Germinal center (tissue), 1 donor: ENCODE measurements around the gene TK1.
"Not testable (repeated sequence)": the region's sequence is repeated elsewhere in the genome, so short reads cannot be mapped to it uniquely, and the experiment has no call there.

Experiments
- DNase-seq: peaks from one replicate; pipeline ENCODE4 v3.0.0; 2012; ENCODE audit warnings: mixed read lengths, low spot score

The TK1 gene

DNA sequence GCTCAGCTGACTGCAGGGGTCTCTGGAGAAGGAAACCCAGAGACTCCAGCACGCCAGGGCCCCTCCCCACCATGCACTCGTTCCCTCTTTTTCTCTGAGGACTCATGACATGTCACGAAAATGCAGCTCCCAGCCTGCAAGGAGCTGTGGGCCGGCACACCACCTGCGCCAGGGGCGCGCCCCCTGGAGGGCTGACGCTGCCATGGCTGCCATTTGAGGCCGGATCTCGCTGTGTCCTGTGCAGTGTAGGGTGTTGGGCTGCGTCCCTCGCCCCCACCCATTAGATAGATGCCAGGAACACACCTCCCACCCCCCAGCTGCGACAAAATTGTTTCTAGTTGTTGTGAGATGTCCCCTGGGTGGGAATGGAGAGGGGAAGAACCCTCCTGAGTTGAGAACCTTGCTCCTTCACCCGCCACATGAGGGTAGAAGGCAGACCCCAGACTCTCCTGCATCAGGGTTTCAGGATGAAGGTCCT, 10.3 kb downstream of the TK1 start:
- peak; percentile 83 for DNase-seq

DNA sequence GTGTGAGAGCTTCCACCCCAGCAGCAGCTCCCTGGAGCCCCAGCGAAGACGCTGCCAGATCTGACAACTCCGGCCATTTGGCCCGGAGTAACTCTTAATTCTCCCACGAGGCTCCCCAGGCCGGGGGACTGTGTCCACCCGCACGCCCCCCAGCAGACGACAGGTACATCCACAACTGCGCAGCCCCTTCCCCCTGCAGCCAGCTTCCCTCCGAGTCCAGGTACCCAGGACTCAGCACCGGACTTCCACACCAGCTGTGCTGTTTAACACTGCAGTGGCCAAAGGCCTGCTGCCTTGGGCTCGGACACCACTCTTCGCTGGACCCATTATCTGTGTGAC, 11.2 kb downstream of the TK1 start:
- no peak for DNase-seq

DNA sequence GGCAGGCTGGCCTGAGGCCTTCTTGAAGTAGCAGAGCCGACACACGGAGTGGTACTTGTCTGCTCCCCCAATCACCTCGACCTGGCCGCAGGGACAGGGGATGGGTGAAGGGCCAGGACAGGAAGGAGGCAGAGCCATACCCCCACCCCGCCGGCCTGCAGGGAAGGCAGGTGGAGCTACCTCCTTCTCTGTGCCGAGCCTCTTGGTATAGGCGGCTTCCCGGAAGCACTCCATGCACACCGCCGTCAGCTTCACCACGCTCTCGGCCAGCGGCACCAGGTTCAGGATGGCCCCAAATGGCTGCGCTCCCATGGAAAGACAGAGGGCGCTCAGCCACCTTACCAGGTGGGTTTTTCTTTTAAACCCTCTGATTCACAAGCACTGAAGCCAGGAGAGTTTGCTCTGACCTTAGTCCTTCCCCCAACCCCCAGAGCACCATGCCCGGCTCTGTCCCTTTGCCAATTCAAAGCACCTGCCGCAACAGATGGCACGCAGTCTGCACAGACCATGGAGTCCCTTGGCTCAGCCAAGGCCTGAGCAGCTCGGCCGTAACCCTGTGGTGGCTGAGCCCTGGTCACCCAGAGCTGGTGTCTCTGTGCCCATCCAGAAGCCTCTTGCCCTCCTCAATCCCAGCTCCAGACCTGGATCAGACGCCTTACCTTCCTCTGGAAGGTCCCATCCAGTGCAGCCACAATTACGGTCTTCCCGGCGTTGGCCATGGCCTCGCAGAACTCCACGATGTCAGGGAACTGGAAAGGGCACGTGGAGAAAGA, 11.8 kb downstream of the TK1 start:
- DNase-seq = no peak

DNA sequence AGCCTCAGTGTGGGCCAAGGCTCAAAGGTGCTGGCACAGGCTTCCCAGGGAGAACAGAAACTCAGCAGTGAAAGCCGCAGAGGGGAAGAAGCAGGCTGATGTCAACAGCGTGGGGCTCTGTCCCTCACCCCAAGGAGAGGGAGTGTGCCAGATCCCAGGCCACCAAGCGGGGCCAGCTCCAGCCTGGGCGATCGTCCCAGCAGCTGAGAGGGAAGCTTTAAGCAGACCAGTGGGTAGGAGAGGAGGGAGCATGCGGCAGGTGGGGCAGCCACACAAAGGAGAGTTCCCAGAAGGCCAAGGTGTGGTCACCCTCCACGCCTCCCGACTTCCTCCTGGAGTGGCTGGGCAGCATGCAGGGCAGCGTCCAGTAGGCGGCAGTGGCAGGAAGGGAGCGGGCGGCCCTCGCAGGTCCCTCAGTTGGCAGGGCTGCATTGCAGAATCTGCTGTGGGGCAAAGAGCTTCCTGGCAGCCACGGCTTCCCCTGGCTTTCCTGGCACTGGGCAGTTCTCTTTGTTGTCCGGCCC, 12.4 kb downstream of the TK1 start:
- DNase-seq = no peak

DNA sequence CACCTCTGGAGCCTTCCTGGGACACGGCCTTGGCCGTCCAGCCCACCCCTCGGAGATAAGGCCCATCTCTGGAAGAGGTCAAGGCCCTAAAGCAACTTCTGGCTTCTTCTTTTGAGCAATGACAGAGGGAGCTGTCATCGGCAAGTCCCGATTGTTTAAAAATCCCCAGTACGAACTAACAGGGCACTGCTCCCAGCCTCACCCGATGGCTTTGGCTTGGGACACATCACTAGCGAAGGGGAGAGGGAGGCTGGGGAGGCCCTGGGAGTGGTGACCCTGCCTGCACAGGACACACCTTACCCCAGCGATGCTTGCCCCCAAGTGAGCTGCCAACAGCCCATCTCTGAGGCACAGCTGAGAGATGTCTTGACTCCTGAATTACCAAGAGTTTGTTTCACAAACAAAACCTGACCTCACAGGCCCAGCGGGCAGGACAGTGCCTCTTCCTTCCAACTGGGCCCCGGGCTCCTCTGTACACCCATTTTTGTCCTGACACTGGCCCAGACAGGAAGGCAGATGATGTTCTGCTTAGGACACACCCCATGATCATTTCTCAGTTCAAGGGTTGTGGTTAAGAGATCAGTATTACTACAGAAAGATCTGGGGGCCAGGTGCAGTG, 13.6 kb downstream of the TK1 start:
- DNase-seq = no peak

DNA sequence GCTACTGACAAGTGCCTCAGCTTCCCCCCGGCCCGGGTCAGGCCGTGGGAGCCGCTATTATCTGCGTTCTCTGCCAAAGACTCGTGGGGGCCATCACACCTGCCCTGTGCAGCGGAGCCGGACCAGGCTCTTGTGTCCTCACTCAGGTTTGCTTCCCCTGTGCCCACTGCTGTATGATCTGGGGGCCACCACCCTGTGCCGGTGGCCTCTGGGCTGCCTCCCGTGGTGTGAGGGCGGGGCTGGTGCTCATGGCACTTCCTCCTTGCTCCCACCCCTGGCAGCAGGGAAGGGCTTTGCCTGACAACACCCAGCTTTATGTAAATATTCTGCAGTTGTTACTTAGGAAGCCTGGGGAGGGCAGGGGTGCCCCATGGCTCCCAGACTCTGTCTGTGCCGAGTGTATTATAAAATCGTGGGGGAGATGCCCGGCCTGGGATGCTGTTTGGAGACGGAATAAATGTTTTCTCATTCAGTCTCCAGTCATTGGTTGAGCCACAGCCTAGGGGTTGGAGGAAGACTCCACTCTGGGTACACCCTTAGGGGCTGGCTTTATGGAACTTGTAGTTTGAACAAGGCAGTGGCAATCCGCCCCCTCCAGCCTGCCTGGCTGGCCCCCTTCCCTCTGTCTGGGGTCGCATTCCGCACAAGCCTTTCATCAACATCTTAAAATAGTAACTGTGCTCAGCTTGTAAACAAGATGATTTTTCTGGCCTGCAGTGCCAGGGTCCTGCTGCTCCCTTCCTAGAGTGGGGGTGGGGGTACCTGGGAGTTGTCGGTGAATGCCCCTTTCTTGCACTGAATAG, 14.4 kb downstream of the TK1 start:
- DNase-seq = no peak

DNA sequence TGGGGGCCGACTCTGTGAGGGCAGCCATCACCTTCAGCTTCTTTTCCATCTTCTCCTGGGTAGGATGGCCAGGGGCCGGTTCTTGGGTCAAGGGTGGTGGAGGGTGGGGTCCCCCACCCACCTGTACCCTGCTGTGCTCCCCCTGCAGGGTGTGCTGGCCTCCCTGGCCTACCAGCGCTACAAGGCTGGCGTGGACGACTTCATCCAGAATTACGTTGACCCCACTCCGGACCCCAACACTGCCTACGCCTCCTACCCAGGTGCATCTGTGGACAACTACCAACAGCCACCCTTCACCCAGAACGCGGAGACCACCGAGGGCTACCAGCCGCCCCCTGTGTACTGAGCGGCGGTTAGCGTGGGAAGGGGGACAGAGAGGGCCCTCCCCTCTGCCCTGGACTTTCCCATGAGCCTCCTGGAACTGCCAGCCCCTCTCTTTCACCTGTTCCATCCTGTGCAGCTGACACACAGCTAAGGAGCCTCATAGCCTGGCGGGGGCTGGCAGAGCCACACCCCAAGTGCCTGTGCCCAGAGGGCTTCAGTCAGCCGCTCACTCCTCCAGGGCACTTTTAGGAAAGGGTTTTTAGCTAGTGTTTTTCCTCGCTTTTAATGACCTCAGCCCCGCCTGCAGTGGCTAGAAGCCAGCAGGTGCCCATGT, 15.1 kb downstream of the TK1 start:
- DNase-seq = not testable (repeated sequence)

DNA sequence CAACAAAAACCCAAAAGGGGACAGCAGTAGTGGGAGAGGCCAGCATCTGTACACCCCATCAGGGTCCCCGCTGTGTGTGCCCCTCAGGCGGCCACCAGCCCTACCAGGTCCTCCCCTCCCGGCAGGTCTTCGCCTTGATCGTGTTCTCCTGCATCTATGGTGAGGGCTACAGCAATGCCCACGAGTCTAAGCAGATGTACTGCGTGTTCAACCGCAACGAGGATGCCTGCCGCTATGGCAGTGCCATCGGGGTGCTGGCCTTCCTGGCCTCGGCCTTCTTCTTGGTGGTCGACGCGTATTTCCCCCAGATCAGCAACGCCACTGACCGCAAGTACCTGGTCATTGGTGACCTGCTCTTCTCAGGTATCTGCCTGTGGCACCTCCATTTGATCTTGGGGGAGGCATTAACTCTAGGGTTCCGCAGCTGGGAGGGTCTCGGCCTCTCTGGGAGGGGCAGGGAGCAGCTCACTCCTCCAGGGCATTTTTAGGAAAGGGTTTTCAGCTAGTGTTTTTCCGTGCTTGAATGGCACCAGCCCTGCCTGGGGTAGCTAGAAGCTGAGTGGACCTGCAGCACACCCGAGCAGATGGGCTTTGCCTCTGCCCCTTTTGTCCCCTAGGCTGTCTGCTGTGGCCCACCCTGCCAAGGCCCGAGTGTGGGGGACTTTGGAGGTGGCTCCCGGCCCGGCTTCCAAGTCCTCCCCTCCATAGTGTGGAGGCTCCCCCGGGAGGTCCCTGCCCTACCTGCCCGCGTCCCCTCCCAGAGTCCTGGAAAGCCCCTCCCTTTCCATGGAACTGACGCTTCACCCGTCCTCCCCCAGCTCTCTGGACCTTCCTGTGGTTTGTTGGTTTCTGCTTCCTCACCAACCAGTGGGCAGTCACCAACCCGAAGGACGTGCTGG, 15.9 kb downstream of the TK1 start:
- DNase-seq = no peak

DNA sequence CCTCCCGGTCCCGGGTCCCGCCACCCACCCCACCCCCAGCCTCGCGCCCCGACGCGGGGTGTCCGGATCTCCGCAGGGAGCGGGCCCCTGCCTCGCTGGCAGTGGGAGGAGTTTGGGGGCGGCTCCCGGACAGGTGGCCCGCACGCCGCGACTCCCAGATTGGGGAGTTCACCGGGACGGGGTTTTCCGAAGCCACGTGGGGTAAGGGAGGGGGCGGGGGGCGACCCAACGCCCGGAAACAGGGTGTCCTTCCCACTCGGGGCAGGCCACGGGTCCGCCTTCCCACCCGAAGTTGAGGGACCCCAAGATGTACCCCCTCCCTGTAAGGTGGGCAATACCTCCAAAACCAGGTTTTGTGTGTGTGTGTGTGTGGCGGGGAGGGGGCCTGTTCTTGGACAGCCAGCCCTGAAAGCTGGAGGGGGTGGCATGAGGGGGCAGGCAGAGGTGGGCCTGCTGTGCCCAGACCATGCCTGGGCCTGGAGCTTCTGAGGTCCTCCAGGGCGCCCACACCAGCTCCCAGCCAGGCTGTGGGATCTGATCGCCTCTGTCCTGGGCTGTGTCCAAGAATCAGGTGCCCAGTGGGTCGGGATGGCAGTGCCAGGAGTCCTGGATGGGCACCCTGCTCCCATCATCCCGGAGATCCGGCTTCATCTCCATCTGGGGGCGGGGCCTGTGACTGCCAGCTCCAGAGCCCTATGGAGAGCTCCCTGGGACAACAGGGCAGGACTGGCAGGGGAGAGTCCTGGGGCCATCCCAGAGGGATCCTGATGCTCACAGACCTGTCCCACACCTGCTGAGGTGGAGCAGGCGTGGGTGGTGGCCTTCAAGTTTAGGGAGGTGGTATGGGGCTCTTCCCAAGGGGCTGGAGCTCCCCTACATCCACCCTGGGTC, 17.7 kb downstream of the TK1 start:
- DNase-seq = peak; percentile 44

DNA sequence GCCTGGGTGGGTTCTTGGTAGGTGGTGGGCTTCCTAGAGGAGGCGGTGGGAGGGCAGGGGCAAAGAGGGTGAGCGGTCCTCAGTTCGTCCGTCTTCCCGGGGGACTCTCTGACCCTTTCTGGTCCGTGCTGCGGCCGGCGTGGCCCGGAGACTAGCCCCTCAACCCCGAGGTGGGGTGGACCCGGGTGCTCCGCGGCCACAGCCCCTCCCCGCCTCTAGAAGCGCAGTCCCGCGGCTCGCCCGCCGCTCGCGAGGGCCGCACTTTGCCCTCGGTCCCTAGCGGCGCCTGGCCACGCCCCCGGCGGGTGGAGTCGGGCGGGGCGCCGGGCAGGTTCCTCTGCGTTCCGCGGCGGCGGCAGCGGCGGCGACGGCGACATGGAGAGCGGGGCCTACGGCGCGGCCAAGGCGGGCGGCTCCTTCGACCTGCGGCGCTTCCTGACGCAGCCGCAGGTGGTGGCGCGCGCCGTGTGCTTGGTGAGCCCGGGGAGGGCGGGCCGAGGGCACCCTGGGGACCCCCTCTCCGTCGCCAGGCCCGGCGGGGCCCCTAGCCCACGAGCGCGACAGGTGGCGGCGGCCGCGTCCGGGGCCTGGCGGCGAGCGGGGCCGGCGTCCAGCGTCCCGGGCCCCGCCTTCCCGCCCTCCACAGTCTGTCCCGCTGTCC, 18.5 kb downstream of the TK1 start, which contains the start of gene SYNGR2:
SYNGR2 (plus strand) TSS at position 340 of the 661 bp plus-strand sequence; CDS start at position 376, 36 bp downstream.
- peak; percentile 89 for DNase-seq

DNA sequence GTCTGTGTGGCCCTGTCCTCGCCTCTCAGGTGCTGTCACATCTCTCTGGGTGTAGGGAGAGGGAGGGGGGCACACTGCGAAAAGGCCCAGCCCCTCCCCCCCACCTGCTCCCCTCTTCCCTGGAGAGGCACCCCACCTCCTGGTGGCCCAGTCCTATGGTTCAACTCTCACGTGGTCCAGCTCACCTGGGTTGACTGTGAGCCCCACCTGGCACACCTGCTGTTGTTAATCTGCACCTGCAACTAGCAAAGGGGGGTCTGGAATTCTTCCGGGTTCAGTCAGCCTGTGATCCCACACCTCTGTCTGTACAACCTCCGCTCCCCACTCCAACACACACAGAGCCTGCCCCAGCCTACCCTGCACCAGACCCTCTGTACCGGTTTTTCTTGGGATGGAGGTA, 20.4 kb downstream of the TK1 start:
- DNase-seq = no peak

DNA sequence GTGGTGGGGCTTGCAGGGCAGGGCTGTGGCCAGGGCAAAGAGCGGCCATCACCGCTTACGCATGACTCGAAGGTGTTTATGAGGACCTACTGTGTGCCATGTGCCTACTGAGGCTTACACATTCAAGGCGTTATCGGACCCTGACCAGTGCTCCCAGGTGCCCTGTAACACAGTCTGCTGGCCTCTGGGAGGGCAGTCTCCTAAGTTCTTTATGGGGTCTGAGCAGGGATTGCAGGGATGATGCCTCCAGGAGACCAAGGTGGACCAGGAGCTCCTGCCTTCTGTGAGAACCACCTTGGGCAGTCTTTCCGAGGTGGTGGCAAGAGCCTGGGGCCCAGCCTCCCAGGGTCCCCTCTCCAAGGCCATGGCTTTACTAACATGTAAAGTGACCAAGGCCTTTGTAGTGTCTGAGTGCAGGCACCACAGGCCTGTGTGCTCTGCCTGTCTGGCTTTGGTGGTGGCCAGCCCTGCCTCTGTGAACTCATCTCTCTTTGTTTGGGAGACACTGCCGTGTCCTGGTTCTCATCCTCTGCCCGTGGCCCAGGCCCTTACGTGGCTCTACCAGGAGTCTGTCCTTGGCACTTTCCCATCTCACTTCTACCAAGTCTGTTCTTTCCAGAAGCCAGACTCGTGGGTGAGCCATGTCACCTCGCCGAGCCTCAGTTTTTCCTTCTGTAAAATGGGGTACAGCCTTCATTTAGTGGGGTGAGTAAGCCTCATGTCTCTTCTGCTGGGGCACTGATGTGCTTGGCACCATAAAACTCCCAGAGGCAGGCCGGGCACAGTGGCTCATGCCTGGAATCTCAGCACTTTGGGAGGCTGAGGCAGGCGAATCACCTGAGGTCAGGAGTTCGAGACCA, 21.9 kb downstream of the TK1 start:
- DNase-seq = no peak

DNA sequence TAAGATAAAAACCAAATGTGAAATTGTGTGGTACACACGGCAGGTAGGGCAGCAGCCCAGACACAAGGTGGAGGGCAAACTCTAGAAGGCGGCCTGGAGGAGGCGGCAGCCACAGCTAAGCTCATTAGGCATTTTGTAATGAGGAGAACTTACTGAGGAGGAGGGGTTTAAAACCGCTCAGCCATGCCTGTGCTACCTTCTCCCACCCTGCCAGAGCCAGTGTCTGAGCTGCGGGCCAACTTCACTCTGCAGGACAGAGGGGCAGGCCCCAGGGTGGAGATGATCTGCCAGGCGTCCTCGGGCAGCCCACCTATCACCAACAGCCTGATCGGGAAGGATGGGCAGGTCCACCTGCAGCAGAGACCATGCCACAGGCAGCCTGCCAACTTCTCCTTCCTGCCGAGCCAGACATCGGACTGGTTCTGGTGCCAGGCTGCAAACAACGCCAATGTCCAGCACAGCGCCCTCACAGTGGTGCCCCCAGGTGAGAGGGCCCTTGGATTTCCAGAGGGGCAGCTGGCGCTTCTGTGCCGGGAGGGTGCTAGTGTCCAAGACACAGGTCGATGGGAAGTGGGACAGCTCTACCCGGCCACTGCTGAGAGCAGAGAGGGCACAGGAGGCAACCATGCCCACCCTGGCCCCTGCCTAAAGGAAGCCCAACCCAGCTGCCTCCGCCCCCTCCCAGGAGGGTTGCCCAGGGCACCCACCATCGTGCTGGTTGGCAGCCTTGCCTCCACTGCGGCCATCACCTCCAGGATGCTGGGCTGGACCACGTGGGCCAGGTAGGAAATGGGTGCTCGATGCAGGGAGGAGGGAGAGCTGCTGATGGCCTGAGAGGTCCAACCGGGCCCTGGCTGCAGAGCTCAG, 22.7 kb downstream of the TK1 start:
- no peak for DNase-seq

DNA sequence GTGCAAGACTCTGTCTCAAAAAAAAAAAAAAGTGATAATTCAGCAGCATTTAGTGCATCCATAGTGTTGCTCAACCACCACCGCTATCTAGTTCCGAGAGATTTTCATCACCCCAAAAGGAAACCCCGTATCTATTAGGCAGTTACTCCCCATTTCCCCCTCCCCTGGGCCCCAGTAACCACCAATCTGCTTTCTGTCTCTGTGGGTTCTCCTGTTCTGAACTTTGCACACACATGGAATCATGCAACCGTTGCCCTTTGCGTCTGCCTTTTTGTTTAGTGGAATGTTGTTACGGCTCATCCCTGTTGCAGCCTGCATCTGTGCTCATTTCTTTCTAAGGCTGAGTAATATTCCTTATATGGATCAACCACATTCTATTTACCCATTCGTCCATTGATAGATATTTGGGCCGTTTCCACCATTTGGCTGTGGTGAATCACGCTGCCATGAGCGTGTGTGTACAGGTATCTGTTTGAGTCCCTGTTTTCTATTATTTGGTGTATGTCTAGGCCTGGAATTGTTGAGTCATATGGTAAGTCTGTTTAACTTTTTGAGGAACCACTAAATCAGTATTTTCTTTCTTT, 27.2 kb downstream of the TK1 start:
- no peak for DNase-seq

DNA sequence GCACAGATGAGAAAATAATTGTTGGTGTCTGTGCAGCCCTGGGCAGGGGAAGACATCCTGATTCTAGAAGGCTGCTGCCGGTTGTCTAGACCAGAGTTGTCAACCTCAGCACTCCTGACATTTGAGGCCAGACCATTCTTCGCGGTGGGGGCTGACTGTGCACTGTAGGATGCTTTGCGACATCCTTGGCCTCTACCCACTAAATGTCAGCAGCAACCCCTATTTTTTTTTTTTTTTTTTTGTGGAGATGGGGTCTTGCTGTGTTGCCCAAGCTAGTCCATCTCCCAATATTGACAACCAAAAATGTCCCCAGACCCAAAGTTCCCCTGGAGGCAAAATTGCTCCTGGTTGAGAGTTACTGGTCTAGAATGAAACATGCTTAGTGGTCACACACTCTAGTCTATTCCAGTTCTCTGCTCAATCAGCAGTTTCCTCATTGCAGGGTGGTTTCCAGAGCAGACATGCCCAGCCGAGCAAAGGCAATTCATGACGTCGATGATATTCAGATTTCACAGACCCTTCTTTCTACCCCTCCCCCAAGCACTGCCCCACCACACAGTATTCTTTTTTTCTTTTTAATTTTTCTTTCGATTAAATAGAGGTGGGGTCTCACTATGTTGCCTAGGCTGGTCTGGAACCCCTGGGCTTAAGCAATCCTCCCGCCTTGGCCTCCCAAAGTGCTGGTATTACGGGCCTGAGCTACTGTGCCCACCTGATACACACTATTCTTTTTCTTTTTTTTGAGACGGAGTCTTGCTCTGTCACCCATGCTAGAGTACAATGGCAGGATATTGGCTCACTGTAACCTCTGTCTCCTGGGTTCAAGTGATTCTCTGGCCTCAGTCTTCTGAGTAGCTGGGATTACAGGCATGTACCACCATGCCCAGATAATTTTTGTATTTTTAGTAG, 31.7 kb downstream of the TK1 start:
- peak; percentile 74 for DNase-seq

DNA sequence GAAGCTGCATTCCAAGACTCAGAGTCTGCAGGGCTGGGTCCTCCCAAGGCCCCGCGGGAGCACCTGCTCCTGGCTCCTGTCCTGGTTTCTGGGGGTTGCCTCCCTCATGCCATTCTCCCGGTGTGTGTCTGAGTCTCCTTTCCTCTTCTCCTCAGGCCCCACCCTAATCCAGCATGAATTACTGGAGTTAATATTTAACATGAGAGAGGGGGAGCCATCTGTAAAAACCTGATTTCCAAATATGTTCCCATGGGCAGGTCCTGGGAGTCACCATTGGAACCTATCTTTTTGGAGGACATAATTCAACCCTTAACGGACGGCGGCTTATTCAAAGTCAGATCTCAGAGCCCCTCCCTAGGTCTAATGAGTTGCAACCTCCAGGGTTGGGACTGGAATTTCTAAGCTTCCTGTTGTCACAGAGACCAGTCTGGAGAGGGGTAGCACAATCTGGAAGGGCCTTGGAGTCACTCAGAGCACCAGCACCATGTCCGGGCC, 35.3 kb downstream of the TK1 start:
- DNase-seq = no peak
